D341Med (cell line): Measurements from ENCODE around the gene DDX60.
A peak's percentile ranks its signal among the peaks of the same experiment; 100 is the strongest.
"Not testable (repeated sequence)": the region's sequence is repeated elsewhere in the genome, so short reads cannot be mapped to it uniquely, and the experiment has no call there.

Experiments used
- DNase-seq: peaks from one replicate; pipeline ENCODE4 v3.0.0; 2012; ENCODE audit warnings: low spot score

DDX60 gene

GRCh38 chr4:168303430-168303829 lies 15.1 kb downstream of the DDX60 start:
- not testable (repeated sequence) for DNase-seq

GRCh38 chr4:168293386-168293975 lies 25.1 kb downstream of the DDX60 start:
- DNase-seq = no peak

- DNase-seq = no peak
These were observed 27.3 kb downstream of the DDX60 start for GRCh38 chr4:168291242-168291641.

GRCh38 chr4:168285850-168286249 lies 32.7 kb downstream of the DDX60 start:
- not testable (repeated sequence) for DNase-seq

GRCh38 chr4:168279556-168279955 lies 39.0 kb downstream of the DDX60 start:
- DNase-seq = no peak

- DNase-seq = no peak
These were observed 42.7 kb downstream of the DDX60 start for GRCh38 chr4:168275836-168276235.

GRCh38 chr4:168274871-168275270 lies 43.7 kb downstream of the DDX60 start:
- no peak for DNase-seq

- DNase-seq = no peak
These were observed 44.7 kb downstream of the DDX60 start for GRCh38 chr4:168273838-168274237.

GRCh38 chr4:168272488-168272887 lies 46.1 kb downstream of the DDX60 start:
- no peak for DNase-seq

GRCh38 chr4:168269896-168270295 lies 48.7 kb downstream of the DDX60 start:
- DNase-seq = no peak

GRCh38 chr4:168265327-168265726 lies 53.2 kb downstream of the DDX60 start:
- no peak for DNase-seq

- DNase-seq = peak; percentile 36
These were observed 53.6 kb downstream of the DDX60 start for GRCh38 chr4:168264903-168265302.

GRCh38 chr4:168263039-168263438 lies 55.5 kb downstream of the DDX60 start:
- no peak for DNase-seq

- DNase-seq = no peak
These were observed 59.5 kb downstream of the DDX60 start for GRCh38 chr4:168259096-168259495.

GRCh38 chr4:168257768-168258167 lies 60.8 kb downstream of the DDX60 start:
- DNase-seq = no peak

GRCh38 chr4:168248176-168248710 lies 70.3 kb downstream of the DDX60 start:
- no peak for DNase-seq

- DNase-seq = no peak
These were observed 70.9 kb downstream of the DDX60 start for GRCh38 chr4:168247603-168248002.

GRCh38 chr4:168241953-168242352 lies 76.6 kb downstream of the DDX60 start:
- DNase-seq = no peak

GRCh38 chr4:168240821-168241220 lies 77.7 kb downstream of the DDX60 start:
- DNase-seq = no peak

- DNase-seq = no peak
These were observed 97.3 kb downstream of the DDX60 start for GRCh38 chr4:168221301-168221700.

GRCh38 chr4:168220893-168221292 lies 97.7 kb downstream of the DDX60 start:
- DNase-seq = no peak

- DNase-seq = no peak
These were observed 99.9 kb downstream of the DDX60 start for GRCh38 chr4:168218645-168219044.

GRCh38 chr4:168213511-168213910 lies 105.0 kb downstream of the DDX60 start:
- DNase-seq = not testable (repeated sequence)

- no peak for DNase-seq
These were observed 105.9 kb downstream of the DDX60 start for GRCh38 chr4:168212656-168213055.
